Sigmoid colon (tissue), 4 donors: ENCODE data around the gene VILL.

Experiments used
- EP300 ChIP-seq, 4 donors: sonication (generic); formaldehyde crosslinking; IDR thresholded peaks; one replicate each; pipeline ENCODE4 v1.6.1; 2017; ENCODE audit warnings: antibody characterized with exemption in 4 of 4
- POLR2A ChIP-seq, 2 donors: fragments of 450-650 bp; IDR thresholded peaks; one replicate each; pipeline ENCODE4 v1.6.1; 2016; ENCODE audit warnings: antibody characterized with exemption in 2 of 2, mild to moderate bottlenecking in 2 of 2, moderate library complexity in 2 of 2
- POLR2AphosphoS5 ChIP-seq, 4 donors: sonication (generic); formaldehyde crosslinking; IDR thresholded peaks; one replicate each; pipeline ENCODE4 v1.6.1; 2017; ENCODE audit warnings: antibody characterized with exemption in 4 of 4
- TF ChIP-seq, protein P1 (sequence below), 4 experiments: fragments of 450-650 bp in 3 of 4; fragments of 200-600 bp in 1 of 4; IDR thresholded peaks; one replicate each; pipeline ENCODE4 v1.5.1; 2016 to 2019; ENCODE audit warnings: antibody characterized with exemption in 4 of 4, mild to moderate bottlenecking in 3 of 4, moderate library complexity in 2 of 4

DNA sequence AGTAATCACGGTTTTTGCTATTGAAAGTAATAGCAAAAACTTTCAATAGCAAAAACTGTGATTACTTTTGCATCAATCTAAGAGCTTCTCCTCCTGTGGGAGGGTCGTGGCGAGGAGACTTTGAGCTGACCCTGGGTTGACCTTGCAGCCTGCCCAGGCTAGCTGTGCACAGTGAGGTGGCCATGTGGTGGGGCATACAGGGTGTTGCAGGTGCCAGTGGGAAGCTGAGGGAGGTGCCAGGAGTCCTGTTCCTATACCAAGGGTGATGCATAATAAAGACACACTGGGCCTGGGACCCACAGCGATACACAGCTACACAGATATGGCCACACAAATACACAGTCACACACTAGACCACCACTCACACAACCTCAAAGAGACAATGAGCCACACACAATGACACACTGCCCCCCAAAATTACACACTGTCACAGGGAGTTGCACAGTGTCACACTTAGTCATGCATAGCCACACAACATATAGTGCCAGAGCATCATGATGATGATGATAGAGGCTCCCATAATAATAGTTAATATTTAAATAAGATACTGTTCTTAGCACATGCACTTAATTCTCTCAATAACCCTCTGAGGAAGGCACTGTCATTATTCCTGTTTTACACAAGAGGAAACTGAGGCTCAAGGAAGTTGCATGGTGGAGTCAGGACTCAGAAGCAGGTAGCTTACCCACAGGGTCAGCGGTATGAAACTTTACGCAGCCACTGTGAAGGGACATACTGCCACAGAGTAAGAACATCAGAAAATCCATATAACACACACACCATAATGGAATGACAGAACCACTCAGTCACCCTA lies 32.5 kb downstream of the VILL start:
- no peak for TF ChIP-seq POLR2A (IDR thresholded peaks at IDR 0.05)
- TF ChIP-seq, protein P1, sequence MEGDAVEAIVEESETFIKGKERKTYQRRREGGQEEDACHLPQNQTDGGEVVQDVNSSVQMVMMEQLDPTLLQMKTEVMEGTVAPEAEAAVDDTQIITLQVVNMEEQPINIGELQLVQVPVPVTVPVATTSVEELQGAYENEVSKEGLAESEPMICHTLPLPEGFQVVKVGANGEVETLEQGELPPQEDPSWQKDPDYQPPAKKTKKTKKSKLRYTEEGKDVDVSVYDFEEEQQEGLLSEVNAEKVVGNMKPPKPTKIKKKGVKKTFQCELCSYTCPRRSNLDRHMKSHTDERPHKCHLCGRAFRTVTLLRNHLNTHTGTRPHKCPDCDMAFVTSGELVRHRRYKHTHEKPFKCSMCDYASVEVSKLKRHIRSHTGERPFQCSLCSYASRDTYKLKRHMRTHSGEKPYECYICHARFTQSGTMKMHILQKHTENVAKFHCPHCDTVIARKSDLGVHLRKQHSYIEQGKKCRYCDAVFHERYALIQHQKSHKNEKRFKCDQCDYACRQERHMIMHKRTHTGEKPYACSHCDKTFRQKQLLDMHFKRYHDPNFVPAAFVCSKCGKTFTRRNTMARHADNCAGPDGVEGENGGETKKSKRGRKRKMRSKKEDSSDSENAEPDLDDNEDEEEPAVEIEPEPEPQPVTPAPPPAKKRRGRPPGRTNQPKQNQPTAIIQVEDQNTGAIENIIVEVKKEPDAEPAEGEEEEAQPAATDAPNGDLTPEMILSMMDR (IDR thresholded peaks at IDR 0.05): no peak
- no peak for TF ChIP-seq EP300 (IDR thresholded peaks at IDR 0.05)
- no peak for TF ChIP-seq POLR2AphosphoS5 (IDR thresholded peaks at IDR 0.05)
